Panc1 (cell line): Measurements from ENCODE around the gene PDCD2L.

ENCODE experiments used
- CTCF ChIP-seq: fragments of 450-650 bp; IDR thresholded peaks from 2 replicates; pipeline ENCODE4 v1.5.1; 2017; ENCODE audit warnings: mild to moderate bottlenecking
- POLR2AphosphoS5 ChIP-seq: IDR thresholded peaks from 2 replicates; pipeline ENCODE4 v1.6.1; 2012; ENCODE audit warnings: mild to moderate bottlenecking, low read depth, low read length, moderate library complexity
- REST ChIP-seq, 2 experiments: IDR thresholded peaks; 2 replicates each; pipeline ENCODE4 v1.6.1; 2011 to 2012; ENCODE audit warnings: low read depth in 2 of 2, control low read depth in 1 of 2, low read length in 1 of 2, mild to moderate bottlenecking in 1 of 2, moderate library complexity in 1 of 2; ENCODE audit not compliant: insufficient read depth in 1 of 2
- SIN3A ChIP-seq: IDR thresholded peaks from 2 replicates; pipeline ENCODE4 v1.6.1; 2012; ENCODE audit warnings: low read depth, mild to moderate bottlenecking, low read length, moderate library complexity, borderline replicate concordance; ENCODE audit not compliant: insufficient read depth
- TCF7L2 ChIP-seq: IDR thresholded peaks from 2 replicates; pipeline ENCODE4 v1.6.1; 2011; ENCODE audit warnings: mild to moderate bottlenecking, low read depth, low read length, inconsistent platforms

DNA sequence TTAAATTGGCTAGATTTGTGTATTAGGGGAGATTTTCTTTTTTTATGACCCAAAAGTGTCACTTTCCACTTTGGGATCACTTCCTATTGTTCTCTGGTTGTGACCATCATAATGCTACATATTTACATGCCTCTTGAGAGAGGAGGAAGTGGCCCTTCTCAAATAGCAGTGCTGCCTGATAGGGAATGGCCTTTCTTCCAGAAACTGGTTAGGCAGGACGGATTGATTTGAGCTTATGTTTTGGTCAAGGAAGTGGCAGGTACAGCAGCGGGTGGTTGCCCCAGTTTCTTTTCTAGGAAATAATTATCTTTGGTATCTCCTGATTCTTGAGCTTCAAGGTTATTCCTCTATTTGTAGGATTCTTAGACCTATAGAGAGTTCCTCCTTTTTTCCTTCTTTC lies 55.4 kb downstream of the PDCD2L start:
- TF ChIP-seq CTCF (no peak), POLR2AphosphoS5 (no peak), REST (IDR thresholded peaks at IDR 0.05; ENCODE audit: insufficient read depth in 1 of 2, low read depth in 2 of 2, low read length in 1 of 2) (no peak), TCF7L2 (no peak), SIN3A (no peak)
